HepG2 (cell line): Measurements from ENCODE around the gene C2CD4A.

Source experiments
- CBFB ChIP-seq: sonication (generic); formaldehyde crosslinking; IDR thresholded peaks from 2 replicates; pipeline ENCODE4 v1.4.0; 2020; ENCODE audit warnings: missing genetic modification reagents
- HDAC6 ChIP-seq: fragments of 200-600 bp; sonication (generic); IDR thresholded peaks from 2 replicates; pipeline ENCODE4 v1.7.0; 2017; ENCODE audit warnings: mild to moderate bottlenecking, antibody characterized with exemption, low read length, low read depth
- MIER2 ChIP-seq: IDR thresholded peaks from 2 replicates; pipeline ENCODE4 v1.6.1; 2016; ENCODE audit warnings: missing biosample characterization, missing genetic modification reagents
- STAT5B ChIP-seq: sonication (generic); formaldehyde crosslinking; IDR thresholded peaks from 2 replicates; pipeline ENCODE4 v1.4.0; 2020; ENCODE audit warnings: missing genetic modification reagents
- YY1 ChIP-seq: IDR thresholded peaks from 2 replicates; pipeline ENCODE4 v1.6.1; 2011; ENCODE audit warnings: low read length, low read depth, moderate library complexity, mild to moderate bottlenecking; ENCODE audit not compliant: insufficient read depth, insufficient replicate concordance
- ZNF552 ChIP-seq: sonication (generic); formaldehyde crosslinking; IDR thresholded peaks from 2 replicates; pipeline ENCODE4 v1.9.0; 2022; ENCODE audit warnings: missing genetic modification reagents, mild to moderate bottlenecking, borderline replicate concordance
- ZNF660 ChIP-seq: sonication (generic); formaldehyde crosslinking; IDR thresholded peaks from 2 replicates; pipeline ENCODE4 v1.5.1; 2020; ENCODE audit warnings: mild to moderate bottlenecking, low read depth, missing genetic modification reagents, borderline replicate concordance
- ZNF737 ChIP-seq: sonication (generic); formaldehyde crosslinking; IDR thresholded peaks from 2 replicates; pipeline ENCODE4 v1.5.0; 2020; ENCODE audit warnings: missing genetic modification reagents, mild to moderate bottlenecking, borderline replicate concordance
- ZNF777 ChIP-seq: sonication (generic); formaldehyde crosslinking; IDR thresholded peaks from 2 replicates; pipeline ENCODE4 v1.4.0; 2020; ENCODE audit warnings: missing genetic modification reagents
- TF ChIP-seq, protein P1 (sequence below): fragments of 450-650 bp; IDR thresholded peaks from 2 replicates; pipeline ENCODE4 v1.6.1; 2017; ENCODE audit warnings: mild to moderate bottlenecking
- TF ChIP-seq, protein P2 (sequence below): sonication (generic); formaldehyde crosslinking; IDR thresholded peaks from 2 replicates; pipeline ENCODE4 v1.5.0; 2020; ENCODE audit warnings: mild to moderate bottlenecking, missing genetic modification reagents, moderate library complexity
- TF ChIP-seq, protein P3 (sequence below): sonication (generic); formaldehyde crosslinking; IDR thresholded peaks from 2 replicates; pipeline ENCODE4 v1.4.0; 2020; ENCODE audit warnings: missing genetic modification reagents, mild to moderate bottlenecking, borderline replicate concordance
- TF ChIP-seq, protein P4 (sequence below): sonication (generic); formaldehyde crosslinking; conservative IDR thresholded peaks from 2 replicates; pipeline ENCODE4 v1.8.0; 2022; ENCODE audit warnings: missing genetic modification reagents

DNA sequence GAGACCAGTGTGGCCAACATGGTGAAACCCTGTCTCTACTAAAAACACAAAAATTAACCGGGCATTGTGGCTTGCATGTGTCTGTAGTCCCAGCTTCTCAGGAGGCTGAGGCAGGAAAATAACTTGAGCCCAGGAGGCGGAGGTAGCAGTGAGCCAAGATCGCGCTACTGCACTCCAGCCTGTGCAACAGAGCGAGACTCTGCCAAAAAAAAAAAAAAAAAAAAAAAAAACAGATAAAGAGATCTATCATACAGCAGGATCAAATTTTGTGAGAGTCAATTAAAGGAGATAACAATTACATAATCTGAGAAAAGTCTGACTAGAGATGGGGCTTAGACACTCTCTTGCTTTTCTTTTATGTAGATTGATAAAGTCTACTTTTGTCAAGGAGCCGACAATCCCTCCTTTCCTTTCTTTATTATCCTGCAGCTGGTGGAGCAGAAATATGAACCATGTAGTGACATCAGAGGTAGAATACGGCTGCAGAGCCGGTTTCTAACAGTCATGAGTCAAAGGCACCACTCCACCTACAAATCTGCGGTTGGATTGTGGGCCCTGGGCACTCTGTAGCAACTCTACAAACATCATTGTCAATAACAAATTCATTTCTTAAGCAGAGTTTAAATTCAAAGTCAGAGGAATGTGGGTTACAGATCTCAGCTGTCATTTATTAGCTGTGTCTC is 9.0 kb downstream of the C2CD4A start:
- TF ChIP-seq ZNF777 (no peak), CBFB (CRISPR knock-in tag) (no peak), ZNF660 (no peak), HDAC6 (no peak), ZNF552 (CRISPR knock-in tag) (no peak), STAT5B (no peak), ZNF737 (CRISPR knock-in tag) (no peak), YY1 (no peak), MIER2 (CRISPR knock-in tag) (no peak)
- TF ChIP-seq, protein P1, sequence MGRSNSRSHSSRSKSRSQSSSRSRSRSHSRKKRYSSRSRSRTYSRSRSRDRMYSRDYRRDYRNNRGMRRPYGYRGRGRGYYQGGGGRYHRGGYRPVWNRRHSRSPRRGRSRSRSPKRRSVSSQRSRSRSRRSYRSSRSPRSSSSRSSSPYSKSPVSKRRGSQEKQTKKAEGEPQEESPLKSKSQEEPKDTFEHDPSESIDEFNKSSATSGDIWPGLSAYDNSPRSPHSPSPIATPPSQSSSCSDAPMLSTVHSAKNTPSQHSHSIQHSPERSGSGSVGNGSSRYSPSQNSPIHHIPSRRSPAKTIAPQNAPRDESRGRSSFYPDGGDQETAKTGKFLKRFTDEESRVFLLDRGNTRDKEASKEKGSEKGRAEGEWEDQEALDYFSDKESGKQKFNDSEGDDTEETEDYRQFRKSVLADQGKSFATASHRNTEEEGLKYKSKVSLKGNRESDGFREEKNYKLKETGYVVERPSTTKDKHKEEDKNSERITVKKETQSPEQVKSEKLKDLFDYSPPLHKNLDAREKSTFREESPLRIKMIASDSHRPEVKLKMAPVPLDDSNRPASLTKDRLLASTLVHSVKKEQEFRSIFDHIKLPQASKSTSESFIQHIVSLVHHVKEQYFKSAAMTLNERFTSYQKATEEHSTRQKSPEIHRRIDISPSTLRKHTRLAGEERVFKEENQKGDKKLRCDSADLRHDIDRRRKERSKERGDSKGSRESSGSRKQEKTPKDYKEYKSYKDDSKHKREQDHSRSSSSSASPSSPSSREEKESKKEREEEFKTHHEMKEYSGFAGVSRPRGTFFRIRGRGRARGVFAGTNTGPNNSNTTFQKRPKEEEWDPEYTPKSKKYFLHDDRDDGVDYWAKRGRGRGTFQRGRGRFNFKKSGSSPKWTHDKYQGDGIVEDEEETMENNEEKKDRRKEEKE = no peak
- TF ChIP-seq, protein P2, sequence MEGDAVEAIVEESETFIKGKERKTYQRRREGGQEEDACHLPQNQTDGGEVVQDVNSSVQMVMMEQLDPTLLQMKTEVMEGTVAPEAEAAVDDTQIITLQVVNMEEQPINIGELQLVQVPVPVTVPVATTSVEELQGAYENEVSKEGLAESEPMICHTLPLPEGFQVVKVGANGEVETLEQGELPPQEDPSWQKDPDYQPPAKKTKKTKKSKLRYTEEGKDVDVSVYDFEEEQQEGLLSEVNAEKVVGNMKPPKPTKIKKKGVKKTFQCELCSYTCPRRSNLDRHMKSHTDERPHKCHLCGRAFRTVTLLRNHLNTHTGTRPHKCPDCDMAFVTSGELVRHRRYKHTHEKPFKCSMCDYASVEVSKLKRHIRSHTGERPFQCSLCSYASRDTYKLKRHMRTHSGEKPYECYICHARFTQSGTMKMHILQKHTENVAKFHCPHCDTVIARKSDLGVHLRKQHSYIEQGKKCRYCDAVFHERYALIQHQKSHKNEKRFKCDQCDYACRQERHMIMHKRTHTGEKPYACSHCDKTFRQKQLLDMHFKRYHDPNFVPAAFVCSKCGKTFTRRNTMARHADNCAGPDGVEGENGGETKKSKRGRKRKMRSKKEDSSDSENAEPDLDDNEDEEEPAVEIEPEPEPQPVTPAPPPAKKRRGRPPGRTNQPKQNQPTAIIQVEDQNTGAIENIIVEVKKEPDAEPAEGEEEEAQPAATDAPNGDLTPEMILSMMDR = no peak
- TF ChIP-seq, protein P3, sequence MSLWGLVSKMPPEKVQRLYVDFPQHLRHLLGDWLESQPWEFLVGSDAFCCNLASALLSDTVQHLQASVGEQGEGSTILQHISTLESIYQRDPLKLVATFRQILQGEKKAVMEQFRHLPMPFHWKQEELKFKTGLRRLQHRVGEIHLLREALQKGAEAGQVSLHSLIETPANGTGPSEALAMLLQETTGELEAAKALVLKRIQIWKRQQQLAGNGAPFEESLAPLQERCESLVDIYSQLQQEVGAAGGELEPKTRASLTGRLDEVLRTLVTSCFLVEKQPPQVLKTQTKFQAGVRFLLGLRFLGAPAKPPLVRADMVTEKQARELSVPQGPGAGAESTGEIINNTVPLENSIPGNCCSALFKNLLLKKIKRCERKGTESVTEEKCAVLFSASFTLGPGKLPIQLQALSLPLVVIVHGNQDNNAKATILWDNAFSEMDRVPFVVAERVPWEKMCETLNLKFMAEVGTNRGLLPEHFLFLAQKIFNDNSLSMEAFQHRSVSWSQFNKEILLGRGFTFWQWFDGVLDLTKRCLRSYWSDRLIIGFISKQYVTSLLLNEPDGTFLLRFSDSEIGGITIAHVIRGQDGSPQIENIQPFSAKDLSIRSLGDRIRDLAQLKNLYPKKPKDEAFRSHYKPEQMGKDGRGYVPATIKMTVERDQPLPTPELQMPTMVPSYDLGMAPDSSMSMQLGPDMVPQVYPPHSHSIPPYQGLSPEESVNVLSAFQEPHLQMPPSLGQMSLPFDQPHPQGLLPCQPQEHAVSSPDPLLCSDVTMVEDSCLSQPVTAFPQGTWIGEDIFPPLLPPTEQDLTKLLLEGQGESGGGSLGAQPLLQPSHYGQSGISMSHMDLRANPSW (CRISPR knock-in tag) = no peak
- TF ChIP-seq, protein P4, sequence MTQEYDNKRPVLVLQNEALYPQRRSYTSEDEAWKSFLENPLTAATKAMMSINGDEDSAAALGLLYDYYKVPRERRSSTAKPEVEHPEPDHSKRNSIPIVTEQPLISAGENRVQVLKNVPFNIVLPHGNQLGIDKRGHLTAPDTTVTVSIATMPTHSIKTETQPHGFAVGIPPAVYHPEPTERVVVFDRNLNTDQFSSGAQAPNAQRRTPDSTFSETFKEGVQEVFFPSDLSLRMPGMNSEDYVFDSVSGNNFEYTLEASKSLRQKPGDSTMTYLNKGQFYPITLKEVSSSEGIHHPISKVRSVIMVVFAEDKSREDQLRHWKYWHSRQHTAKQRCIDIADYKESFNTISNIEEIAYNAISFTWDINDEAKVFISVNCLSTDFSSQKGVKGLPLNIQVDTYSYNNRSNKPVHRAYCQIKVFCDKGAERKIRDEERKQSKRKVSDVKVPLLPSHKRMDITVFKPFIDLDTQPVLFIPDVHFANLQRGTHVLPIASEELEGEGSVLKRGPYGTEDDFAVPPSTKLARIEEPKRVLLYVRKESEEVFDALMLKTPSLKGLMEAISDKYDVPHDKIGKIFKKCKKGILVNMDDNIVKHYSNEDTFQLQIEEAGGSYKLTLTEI = no peak
